ENCODE data around the gene SELENOW.
"Not testable (repeated sequence)": the region's sequence is repeated elsewhere in the genome, so short reads cannot be mapped to it uniquely, and the experiment has no call there.

The SELENOW gene

GRCh38 chr19:47778049-47778953 is at the start of gene SELENOW:
Gene SELENOW (plus strand): TSS chr19:47778703. CDS start chr19:47778786, 83 bp downstream.
- Mint-ChIP-seq H3K4me1 (peaks cover 31% of the 10 kb centered on the region), H3K4me3 (peak within 1 kb of the TSS; percentile 94), H3K27ac (peak within 1 kb of the TSS; percentile 90), H3K27me3 (no peaks in the 10 kb centered on the region), H3K36me3 (no peaks in the 10 kb centered on the region), H3K9me3 (no peaks in the 10 kb centered on the region)

- H3K27me3 Mint-ChIP-seq, result peaks cover 14% of the 10 kb centered on the region
- H3K4me3 Mint-ChIP-seq, result peak overlapping the region; percentile 72
- H3K27ac Mint-ChIP-seq, result no peak overlapping the region
- H3K36me3 Mint-ChIP-seq, result no peaks in the 10 kb centered on the region
- H3K4me1 Mint-ChIP-seq, result peaks cover 16% of the 10 kb centered on the region
- H3K9me3 Mint-ChIP-seq, result no peaks in the 10 kb centered on the region
These were observed 49.1 kb upstream of the SELENOW start for GRCh38 chr19:47729468-47729798.

- Mint-ChIP-seq H3K4me3 (peak overlapping the region; percentile 72), H3K27ac (peak overlapping the region; percentile 20)
These were observed 48.5 kb upstream of the SELENOW start for GRCh38 chr19:47729799-47730520.

GRCh38 chr19:47730521-47730889 is 48.0 kb upstream of the SELENOW start:
- H3K4me1 Mint-ChIP-seq, result peaks cover 16% of the 10 kb centered on the region
- no peak overlapping the region for H3K27ac Mint-ChIP-seq
- H3K9me3 Mint-ChIP-seq, result no peaks in the 10 kb centered on the region
- H3K4me3 Mint-ChIP-seq, result peak overlapping the region; percentile 61
- peaks cover 14% of the 10 kb centered on the region for H3K27me3 Mint-ChIP-seq
- H3K36me3 Mint-ChIP-seq, result no peaks in the 10 kb centered on the region

More at GRCh38 chr19:47729799-47730520, 48.5 kb upstream of the SELENOW start:
- no peaks in the 10 kb centered on the region for H3K36me3 Mint-ChIP-seq
- peaks cover 14% of the 10 kb centered on the region for H3K27me3 Mint-ChIP-seq
- H3K9me3 Mint-ChIP-seq, result no peaks in the 10 kb centered on the region
- H3K4me1 Mint-ChIP-seq, result peaks cover 16% of the 10 kb centered on the region

GRCh38 chr19:47730910-47731309 is 47.6 kb upstream of the SELENOW start:
- H3K36me3 Mint-ChIP-seq, result no peaks in the 10 kb centered on the region
- peaks cover 16% of the 10 kb centered on the region for H3K4me1 Mint-ChIP-seq
- no peak overlapping the region for H3K27ac Mint-ChIP-seq
- peak overlapping the region; percentile 61 for H3K4me3 Mint-ChIP-seq
- H3K9me3 Mint-ChIP-seq, result no peaks in the 10 kb centered on the region
- H3K27me3 Mint-ChIP-seq, result peaks cover 14% of the 10 kb centered on the region

- no peak overlapping the region for H3K27ac Mint-ChIP-seq
- peaks cover 8% of the 10 kb centered on the region for H3K27me3 Mint-ChIP-seq
- no peak overlapping the region for H3K4me3 Mint-ChIP-seq
- H3K36me3 Mint-ChIP-seq, result no peaks in the 10 kb centered on the region
- peaks cover 4% of the 10 kb centered on the region for H3K4me1 Mint-ChIP-seq
- no peaks in the 10 kb centered on the region for H3K9me3 Mint-ChIP-seq
These were observed 43.4 kb upstream of the SELENOW start for GRCh38 chr19:47735131-47735530.

GRCh38 chr19:47740866-47741519 is 37.5 kb upstream of the SELENOW start:
- no peak overlapping the region for H3K27ac Mint-ChIP-seq

GRCh38 chr19:47741544-47742140 is 36.9 kb upstream of the SELENOW start:
- Mint-ChIP-seq H3K4me3 (no peak overlapping the region), H3K27ac (peak overlapping the region; percentile 62), H3K4me1 (peaks cover 20% of the 10 kb centered on the region), H3K27me3 (no peaks in the 10 kb centered on the region), H3K36me3 (peaks cover 3% of the 10 kb centered on the region), H3K9me3 (no peaks in the 10 kb centered on the region)

More at GRCh38 chr19:47740866-47741519, 37.5 kb upstream of the SELENOW start:
- peaks cover 18% of the 10 kb centered on the region for H3K4me1 Mint-ChIP-seq
- no peaks in the 10 kb centered on the region for H3K9me3 Mint-ChIP-seq
- H3K27me3 Mint-ChIP-seq, result no peaks in the 10 kb centered on the region
- H3K36me3 Mint-ChIP-seq, result peaks cover 3% of the 10 kb centered on the region
- no peak overlapping the region for H3K4me3 Mint-ChIP-seq

- peaks cover 3% of the 10 kb centered on the region for H3K36me3 Mint-ChIP-seq
- no peaks in the 10 kb centered on the region for H3K9me3 Mint-ChIP-seq
- no peak overlapping the region for H3K4me3 Mint-ChIP-seq
- peak overlapping the region; percentile 62 for H3K27ac Mint-ChIP-seq
- peaks cover 27% of the 10 kb centered on the region for H3K4me1 Mint-ChIP-seq
- no peaks in the 10 kb centered on the region for H3K27me3 Mint-ChIP-seq
These were observed 35.9 kb upstream of the SELENOW start for GRCh38 chr19:47742634-47743033.

- Mint-ChIP-seq H3K36me3 (peaks cover 13% of the 10 kb centered on the region), H3K27ac (peak within 1 kb of the TSS; percentile 100), H3K27me3 (no peaks in the 10 kb centered on the region), H3K9me3 (no peaks in the 10 kb centered on the region), H3K4me1 (peaks cover 47% of the 10 kb centered on the region), H3K4me3 (peak within 1 kb of the TSS; percentile 100)
These were observed 33.2 kb upstream of the SELENOW start, which contains the start of gene NOP53 for GRCh38 chr19:47745010-47745901. Gene NOP53 (plus strand): TSS chr19:47745546. CDS start chr19:47745560, 14 bp downstream.

GRCh38 chr19:47746129-47746528 is 32.4 kb upstream of the SELENOW start:
- not testable (repeated sequence) for H3K27me3 Mint-ChIP-seq, H3K9me3 Mint-ChIP-seq
- Mint-ChIP-seq H3K27ac (peak overlapping the region; percentile 100), H3K4me1 (peaks cover 47% of the 10 kb centered on the region), H3K36me3 (peaks cover 13% of the 10 kb centered on the region), H3K4me3 (peak overlapping the region; percentile 100)

- peak overlapping the region; percentile 83 for H3K4me3 Mint-ChIP-seq
- H3K4me1 Mint-ChIP-seq, result peaks cover 55% of the 10 kb centered on the region
- peaks cover 16% of the 10 kb centered on the region for H3K36me3 Mint-ChIP-seq
- no peaks in the 10 kb centered on the region for H3K9me3 Mint-ChIP-seq
- H3K27ac Mint-ChIP-seq, result peak overlapping the region; percentile 89
- no peaks in the 10 kb centered on the region for H3K27me3 Mint-ChIP-seq
These were observed 29.2 kb upstream of the SELENOW start for GRCh38 chr19:47749326-47749725.

- Mint-ChIP-seq H3K27ac (no peak overlapping the region), H3K4me3 (no peak overlapping the region), H3K27me3 (no peaks in the 10 kb centered on the region), H3K4me1 (peaks cover 46% of the 10 kb centered on the region), H3K36me3 (peaks cover 13% of the 10 kb centered on the region), H3K9me3 (no peaks in the 10 kb centered on the region)
These were observed 27.8 kb upstream of the SELENOW start for GRCh38 chr19:47750752-47751151.

- Mint-ChIP-seq H3K4me3 (no peak overlapping the region), H3K27ac (peak overlapping the region; percentile 55), H3K27me3 (no peaks in the 10 kb centered on the region), H3K4me1 (peaks cover 38% of the 10 kb centered on the region), H3K36me3 (peaks cover 17% of the 10 kb centered on the region), H3K9me3 (no peaks in the 10 kb centered on the region)
These were observed 25.9 kb upstream of the SELENOW start for GRCh38 chr19:47752440-47753211.
